Stimulated activated CD4-positive, alpha-beta T cell treated with anti-CD3 and anti-CD28 coated beads, Interleukin-15, amount 100 ng/mL, for 24 hours (primary cell): ENCODE data around the gene CASZ1.

Experiments used
- DNase-seq: peaks from one replicate; pipeline ENCODE4 v3.0.0-alpha.2; 2020

CASZ1 gene

DNA sequence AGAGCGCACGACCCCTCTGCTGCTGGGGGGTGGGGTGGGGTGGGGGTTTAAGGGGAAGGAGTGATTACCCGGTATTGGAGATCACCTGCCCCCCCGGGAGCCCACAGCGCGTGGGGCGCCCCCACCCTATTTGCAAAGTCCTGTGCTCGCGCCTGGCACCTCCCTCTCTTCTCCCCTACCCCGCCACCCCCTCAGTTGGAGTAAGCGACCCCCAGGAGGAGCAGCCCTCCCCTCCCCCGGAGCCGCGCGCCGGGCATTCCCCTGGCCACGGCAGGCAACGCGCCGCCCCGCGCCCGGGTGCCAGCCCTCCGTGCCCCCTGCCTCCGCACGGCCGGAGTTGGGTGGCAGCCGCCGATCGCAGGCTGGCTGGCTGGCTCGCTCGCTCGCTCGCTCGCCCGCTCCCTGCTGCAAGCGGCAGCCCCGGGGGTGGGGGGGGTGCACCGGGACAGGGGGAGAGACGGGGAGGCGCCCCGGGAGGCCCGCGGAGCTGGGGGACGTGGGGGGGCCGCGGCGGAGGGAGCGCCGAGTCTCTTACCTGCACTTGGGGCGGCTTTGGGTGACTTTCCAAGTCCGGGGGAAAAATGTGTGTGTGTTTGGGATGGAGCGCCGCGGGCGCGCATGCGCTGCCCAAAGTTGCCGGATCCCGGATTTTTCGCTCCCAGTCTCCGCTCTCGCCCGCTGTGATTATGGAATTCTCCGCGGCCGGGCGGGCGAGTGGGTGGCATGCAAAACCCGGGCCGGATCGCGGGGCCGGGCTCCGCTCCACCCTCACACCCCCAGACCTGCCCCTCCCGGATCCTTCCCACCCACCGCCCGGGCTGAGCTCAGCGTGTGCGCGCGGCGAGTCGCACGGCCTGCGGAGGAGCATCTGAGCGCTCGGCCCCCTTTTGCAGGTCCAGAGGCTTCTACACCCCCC is at the start of gene CASZ1:
CASZ1 (minus strand) TSS at position 618 of the 916 bp plus-strand sequence. CDS start 102,757 bp downstream, outside the sequence.
- DNase-seq: peak; percentile 24

GRCh38 chr1:10843697-10844096 is 47.3 kb upstream of the CASZ1 start:
- DNase-seq: no peak

GRCh38 chr1:10841118-10841517 is 44.7 kb upstream of the CASZ1 start:
- DNase-seq: no peak

GRCh38 chr1:10839188-10839770 is 42.8 kb upstream of the CASZ1 start:
- no peak for DNase-seq

DNA sequence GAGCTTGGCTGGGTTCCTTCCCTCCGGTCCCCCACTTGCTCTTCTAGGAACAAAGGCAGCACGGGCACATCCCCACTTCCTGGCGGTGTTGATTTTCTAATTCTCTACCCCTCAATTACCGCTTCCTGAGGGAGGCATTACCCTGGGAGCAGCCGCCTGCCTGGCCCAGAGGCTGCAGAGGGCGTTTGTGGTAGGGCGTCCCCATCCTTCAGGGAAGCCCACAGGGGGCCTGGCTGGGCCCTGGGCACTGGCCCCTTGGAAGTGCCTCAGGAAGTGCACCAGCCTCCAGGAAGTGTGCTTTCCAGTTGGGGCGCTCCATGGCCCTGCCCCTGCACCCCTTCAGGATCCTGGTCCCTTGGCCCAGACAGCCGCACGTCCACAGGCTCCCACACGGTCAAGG is 42.1 kb upstream of the CASZ1 start:
- DNase-seq: no peak

- no peak for DNase-seq
Observed at GRCh38 chr1:10836726-10837125, 40.3 kb upstream of the CASZ1 start.

GRCh38 chr1:10835822-10836421 is 39.5 kb upstream of the CASZ1 start:
- DNase-seq: peak; percentile 16

DNA sequence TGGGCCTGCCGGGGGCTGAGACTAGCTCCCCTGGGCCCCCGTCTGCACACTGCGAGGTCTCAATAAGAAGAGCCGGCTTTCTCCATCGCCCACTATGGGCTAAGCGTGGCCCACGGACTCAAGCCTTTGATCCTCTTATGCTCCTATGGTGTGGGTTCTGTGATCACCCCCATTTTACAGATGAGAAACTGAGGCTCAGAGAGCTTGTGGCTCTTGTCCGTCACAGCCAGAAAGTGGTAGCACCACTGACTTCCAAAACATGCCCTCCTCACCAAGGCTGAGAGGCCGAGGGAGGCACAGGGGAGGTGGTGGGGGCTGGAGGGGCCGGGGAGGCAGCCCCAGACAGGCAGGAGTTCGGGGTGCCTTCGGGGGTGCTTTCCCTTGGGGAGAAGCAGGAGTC is 39.0 kb upstream of the CASZ1 start:
- no peak for DNase-seq

DNA sequence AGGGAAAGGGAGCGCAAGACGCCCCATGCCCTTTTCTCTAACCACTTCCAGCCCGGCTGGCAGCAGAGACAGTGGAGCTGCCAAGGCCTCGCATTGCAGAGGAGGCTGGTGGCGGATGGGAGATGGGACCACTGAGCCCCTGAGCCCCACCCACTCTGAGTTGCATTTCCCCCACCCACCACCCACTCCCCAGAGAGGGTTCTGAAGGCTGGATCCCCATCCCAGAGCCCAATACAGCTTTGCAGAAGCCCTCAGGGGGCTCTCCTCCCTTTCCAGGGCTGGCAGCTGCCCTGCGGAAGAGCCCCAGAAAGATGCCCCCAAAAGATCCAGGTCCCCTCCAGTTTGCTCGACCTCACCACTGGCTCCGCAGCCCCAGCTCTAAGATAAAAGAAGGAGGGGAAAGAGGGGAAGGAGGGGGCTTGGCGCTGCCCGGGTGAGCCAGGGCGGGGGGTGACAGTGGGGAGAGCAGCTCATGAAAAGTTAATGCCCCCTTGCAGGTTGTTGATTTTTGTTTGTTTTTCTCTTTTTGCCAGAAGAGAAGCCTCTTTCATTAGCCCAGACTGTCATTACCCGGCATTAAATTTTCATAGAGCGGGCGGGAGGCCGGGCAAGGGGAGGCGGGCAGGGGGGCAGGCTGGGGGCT is 38.4 kb upstream of the CASZ1 start:
- DNase-seq: no peak

- no peak for DNase-seq
Observed at GRCh38 chr1:10833630-10834557, 37.4 kb upstream of the CASZ1 start.

DNA sequence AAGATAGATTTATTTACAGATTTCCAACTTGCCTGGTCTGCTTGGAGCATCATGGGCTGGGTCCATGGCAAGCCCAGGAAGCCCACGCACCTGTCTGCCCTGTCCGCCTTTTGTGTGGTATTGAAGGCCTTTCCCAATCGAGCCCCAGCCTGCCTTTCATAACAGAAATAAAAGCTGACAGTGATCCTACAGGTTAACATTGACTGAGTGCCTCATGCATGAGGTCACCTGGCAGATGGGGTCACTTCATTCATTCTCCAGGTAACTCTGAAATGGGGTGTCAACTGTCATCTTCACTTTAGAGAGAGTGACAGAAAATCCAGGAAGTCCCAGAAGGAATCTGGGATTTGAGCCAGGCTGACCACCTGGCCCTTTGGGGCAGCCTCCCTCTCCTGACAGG is 36.3 kb upstream of the CASZ1 start:
- no peak for DNase-seq

DNA sequence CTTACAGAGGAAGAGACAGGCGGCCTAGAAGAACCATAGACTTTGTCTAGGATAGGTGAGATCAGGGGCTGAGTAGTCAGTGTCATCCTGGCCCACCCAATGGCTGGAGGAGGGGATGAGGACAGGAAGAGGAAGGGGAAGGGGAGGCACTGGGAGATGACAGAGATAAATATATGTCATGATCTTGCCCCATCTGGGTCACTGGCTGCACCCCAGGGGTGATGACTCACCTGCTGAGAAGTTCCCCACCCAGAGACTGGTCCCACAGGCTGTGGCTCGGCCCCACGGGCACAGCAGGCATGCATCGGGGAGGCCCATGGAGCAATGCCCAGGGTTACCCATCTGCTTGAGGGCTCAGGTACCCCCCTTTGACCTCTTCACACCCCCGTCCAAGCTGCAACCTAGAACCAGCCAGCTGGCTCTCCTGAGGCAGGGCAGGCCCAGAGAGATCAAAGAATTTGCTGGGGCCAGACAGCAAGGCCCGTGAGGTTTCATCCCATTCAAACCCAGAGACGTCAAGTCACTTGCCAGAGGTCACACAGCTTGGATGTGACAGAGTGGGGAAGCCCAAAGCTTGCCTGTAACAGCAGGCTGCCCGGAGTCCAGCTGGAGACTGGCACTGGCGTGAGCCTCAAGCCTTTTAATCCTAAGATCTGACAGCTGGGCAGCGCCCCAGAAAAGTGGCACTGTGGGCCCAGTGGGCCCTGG is 34.7 kb upstream of the CASZ1 start:
- no peak for DNase-seq

- no peak for DNase-seq
Observed at GRCh38 chr1:10829965-10830515, 33.6 kb upstream of the CASZ1 start.

DNA sequence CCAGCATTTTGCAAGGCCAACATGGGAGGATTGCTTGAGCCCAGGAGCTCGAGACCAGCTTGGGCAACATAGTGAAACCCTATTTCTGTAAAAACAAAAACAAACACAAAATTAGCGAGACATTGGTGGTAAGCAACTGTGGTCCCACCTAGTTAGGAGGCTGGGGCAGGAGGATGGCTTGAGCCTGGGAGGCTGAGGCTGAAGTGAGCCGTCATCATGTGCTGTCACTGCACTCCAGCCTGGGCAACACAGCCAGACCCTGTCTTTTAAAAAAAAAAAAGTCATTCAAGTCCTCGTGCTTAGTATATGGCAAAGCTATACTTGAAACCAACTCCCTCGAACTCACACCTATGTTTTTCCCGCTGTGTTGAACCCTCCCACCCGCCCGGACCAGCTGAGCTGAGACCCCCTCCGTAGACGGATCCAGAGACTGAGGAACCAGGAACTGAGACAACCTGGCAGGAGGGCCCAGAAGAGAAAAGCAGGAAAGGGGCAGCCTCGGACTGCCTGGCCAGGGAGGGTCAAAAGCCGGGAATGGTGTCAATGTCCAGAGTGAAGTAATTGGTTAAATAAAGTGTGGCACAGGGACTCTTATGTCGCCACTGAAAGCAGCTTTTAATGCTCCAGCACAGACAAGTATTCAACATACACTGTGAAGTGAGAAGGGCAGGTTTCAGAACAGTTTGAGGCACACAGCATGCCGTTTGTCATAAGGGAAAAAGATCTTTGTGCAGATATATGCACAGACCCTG is 32.8 kb upstream of the CASZ1 start:
- no peak for DNase-seq

- DNase-seq: no peak
Observed at GRCh38 chr1:10827377-10828333, 31.2 kb upstream of the CASZ1 start.

DNA sequence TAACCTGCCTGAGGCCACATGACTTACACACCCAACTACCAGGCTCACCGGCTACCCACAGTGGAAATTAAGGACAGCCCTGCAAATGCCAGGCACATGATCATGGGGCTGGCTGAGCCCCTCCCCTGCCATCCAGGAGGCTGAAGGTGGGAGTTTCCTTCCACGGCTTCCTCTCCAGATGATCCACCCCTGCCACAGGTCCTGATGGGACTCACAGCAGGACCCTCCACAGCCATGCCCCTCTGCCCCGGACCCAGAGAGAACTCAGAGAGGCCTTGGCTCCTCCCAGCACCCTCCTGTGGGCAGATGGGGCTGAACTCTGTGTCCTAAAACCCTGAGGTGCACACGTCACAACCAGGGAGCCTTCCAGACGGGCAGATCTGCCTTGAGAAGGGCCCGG is 29.1 kb upstream of the CASZ1 start:
- DNase-seq: no peak

DNA sequence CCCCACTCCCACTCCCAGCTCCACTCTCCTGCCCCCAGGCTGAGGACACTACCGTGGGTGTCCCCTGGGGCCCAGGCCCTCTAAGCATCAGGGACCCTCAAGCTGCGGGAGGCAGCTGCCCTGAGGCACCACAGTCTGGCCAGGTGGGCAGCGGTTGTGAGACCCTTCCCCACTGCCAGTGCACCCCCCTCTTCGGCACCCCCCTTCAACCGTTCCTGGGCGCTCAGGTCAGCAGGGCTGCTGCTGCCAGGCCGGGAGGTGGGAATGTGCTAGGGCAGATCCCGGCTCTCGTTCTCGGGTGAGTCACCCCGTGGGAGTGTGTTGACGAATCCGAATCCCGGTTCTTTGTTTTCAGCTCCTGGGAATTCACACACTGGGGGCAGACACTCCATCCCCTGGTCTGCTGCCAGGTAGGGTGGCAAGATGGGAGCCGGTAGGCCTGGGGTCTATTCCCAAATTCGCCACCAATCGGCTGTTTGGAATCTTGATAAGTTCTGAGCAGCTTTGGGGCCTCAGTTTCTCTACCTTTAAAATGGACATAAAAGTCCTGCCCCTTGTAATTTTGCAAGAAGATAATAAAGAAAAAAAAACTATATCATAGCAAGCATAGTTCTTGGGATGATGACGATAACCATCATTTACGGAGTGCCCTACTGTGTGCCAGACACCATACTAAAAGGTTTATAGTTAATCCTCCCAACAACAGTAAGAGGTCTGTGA is 28.5 kb upstream of the CASZ1 start:
- DNase-seq: no peak

- no peak for DNase-seq
Observed at GRCh38 chr1:10823000-10823401, 26.6 kb upstream of the CASZ1 start.

DNA sequence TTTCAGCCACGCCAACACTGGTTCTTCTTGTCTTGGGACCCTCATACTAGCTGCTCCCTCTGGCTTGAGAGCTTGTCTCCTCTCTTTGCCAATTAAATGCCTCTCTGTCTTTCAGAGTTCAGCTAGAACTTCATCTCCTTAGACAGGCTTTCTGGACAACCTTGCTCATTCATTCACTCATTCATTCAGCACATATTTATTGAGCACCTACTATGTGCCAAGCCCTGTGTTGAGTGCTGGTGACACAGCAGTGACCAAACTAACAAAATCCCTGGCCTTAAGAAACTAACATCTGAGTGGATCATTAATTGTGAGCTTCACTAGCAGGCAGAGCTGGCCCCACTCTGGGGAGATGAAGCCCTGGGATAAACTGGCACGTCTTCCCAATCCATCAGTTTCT is 24.9 kb upstream of the CASZ1 start:
- no peak for DNase-seq
